DND-41 (cell line): ENCODE measurements around the gene SELL.
A peak's percentile ranks its signal among the peaks of the same experiment; 100 is the strongest.

Experiments
- ATAC-seq: fragments of 200-7000 bp; cut with Tn5 transposase; 3 replicates; pipeline ENCODE4 v1.9.1; 2021; ENCODE audit warnings: low read depth; ENCODE audit not compliant: insufficient read depth
- DNase-seq: peaks from one replicate; pipeline ENCODE4 v3.0.0-alpha.2; 2020
- H2AFZ ChIP-seq: 2 replicates; pipeline ENCODE4 v1.6.0; 2012; ENCODE audit warnings: low read depth, low read length
- H3K27ac ChIP-seq: 2 replicates; pipeline ENCODE4 v1.5.1; 2012; ENCODE audit warnings: low read length, inconsistent platforms
- H3K27me3 ChIP-seq: fragments of 200-600 bp; sonication (generic); 2 replicates; pipeline ENCODE4 v1.6.0; 2012; ENCODE audit warnings: low read length, mild to moderate bottlenecking, inconsistent platforms; ENCODE audit not compliant: insufficient read depth, poor library complexity
- H3K36me3 ChIP-seq: 2 replicates; pipeline ENCODE4 v1.5.1; 2012; ENCODE audit warnings: low read length, inconsistent platforms; ENCODE audit not compliant: insufficient read depth
- H3K4me1 ChIP-seq: 2 replicates; pipeline ENCODE4 v1.5.1; 2012; ENCODE audit warnings: mild to moderate bottlenecking, low read length; ENCODE audit not compliant: insufficient read depth
- H3K4me2 ChIP-seq: 2 replicates; pipeline ENCODE4 v1.6.0; 2012; ENCODE audit warnings: mild to moderate bottlenecking, moderate library complexity, low read length, inconsistent platforms; ENCODE audit not compliant: insufficient read depth
- H3K4me3 ChIP-seq, 2 experiments: fragments of 200-600 bp in 1 of 2; shearing (Covaris generic) in 1 of 2; 2 replicates each; pipeline ENCODE4 v1.5.1; 2012 to 2016; ENCODE audit warnings: inconsistent platforms in 2 of 2, low read length in 2 of 2, mild to moderate bottlenecking in 2 of 2, low read depth in 1 of 2, moderate library complexity in 1 of 2
- H3K79me2 ChIP-seq: 2 replicates; pipeline ENCODE4 v1.6.0; 2012; ENCODE audit warnings: low read length, inconsistent platforms; ENCODE audit not compliant: insufficient read depth
- H3K9ac ChIP-seq: 2 replicates; pipeline ENCODE4 v1.6.0; 2012; ENCODE audit warnings: low read depth, mild to moderate bottlenecking, inconsistent platforms, low read length, moderate library complexity
- H3K9me3 ChIP-seq: 2 replicates; pipeline ENCODE4 v1.5.1; 2012; ENCODE audit warnings: low read length, moderate library complexity, mild to moderate bottlenecking, inconsistent platforms; ENCODE audit not compliant: insufficient read depth, severe bottlenecking
- H4K20me1 ChIP-seq: 2 replicates; pipeline ENCODE4 v1.6.0; 2012; ENCODE audit warnings: low read length; ENCODE audit not compliant: insufficient read depth
- CTCF ChIP-seq: IDR thresholded peaks from 2 replicates; pipeline ENCODE4 v1.5.1; 2012; ENCODE audit warnings: borderline replicate concordance, low read length, moderate library complexity, mild to moderate bottlenecking; ENCODE audit not compliant: poor library complexity, severe bottlenecking; ENCODE audit errors: extremely low read depth
- EZH2 ChIP-seq: IDR thresholded peaks from 3 replicates; pipeline ENCODE4 v1.6.1; 2012; ENCODE audit warnings: borderline replicate concordance, low read depth, mild to moderate bottlenecking, moderate library complexity, low read length, inconsistent platforms; ENCODE audit not compliant: severe bottlenecking

The SELL gene

GRCh38 chr1:169653873-169654272 lies 57.5 kb downstream of the SELL start:
- Histone ChIP-seq H3K4me2 (no peak overlapping the region), H3K4me3 (no peak overlapping the region), H3K79me2 (no peaks in the 10 kb centered on the region), H3K27ac (no peak overlapping the region), H2AFZ (no peak overlapping the region), H3K36me3 (no peaks in the 10 kb centered on the region), H3K9ac (no peak overlapping the region), H4K20me1 (no peaks in the 10 kb centered on the region), H3K27me3 (no peaks in the 10 kb centered on the region), H3K9me3 (no peaks in the 10 kb centered on the region), H3K4me1 (peaks cover 21% of the 10 kb centered on the region)
- TF ChIP-seq EZH2: no peak
- TF ChIP-seq CTCF: no peak
- DNase-seq (no peak), ATAC-seq (no peak)

- no peaks in the 10 kb centered on the region for H3K79me2 ChIP-seq
- no peak overlapping the region for H3K27ac ChIP-seq
- TF ChIP-seq EZH2: no peak
- TF ChIP-seq CTCF: no peak
- H3K4me2 ChIP-seq: no peak overlapping the region
- no peak overlapping the region for H3K9ac ChIP-seq
- H2AFZ ChIP-seq: no peak overlapping the region
- H3K4me1 ChIP-seq: peaks cover 33% of the 10 kb centered on the region
- no peak overlapping the region for H3K4me3 ChIP-seq
- H4K20me1 ChIP-seq: no peaks in the 10 kb centered on the region
- DNase-seq (no peak), ATAC-seq (no peak)
- no peaks in the 10 kb centered on the region for H3K9me3 ChIP-seq
- no peaks in the 10 kb centered on the region for H3K36me3 ChIP-seq
- H3K27me3 ChIP-seq: no peaks in the 10 kb centered on the region
Observed at GRCh38 chr1:169651035-169651434, 60.4 kb downstream of the SELL start.

GRCh38 chr1:169650551-169650950 lies 60.9 kb downstream of the SELL start:
- TF ChIP-seq CTCF (no peak), EZH2 (no peak)
- no peak overlapping the region for H3K9ac ChIP-seq
- no peak for ATAC-seq

GRCh38 chr1:169648709-169649108 lies 62.7 kb downstream of the SELL start:
- peak overlapping the region; percentile 79 for H3K27ac ChIP-seq
- H4K20me1 ChIP-seq: no peaks in the 10 kb centered on the region
- no peak for DNase-seq
- no peaks in the 10 kb centered on the region for H3K9me3 ChIP-seq
- no peak overlapping the region for H3K9ac ChIP-seq
- H3K36me3 ChIP-seq: no peaks in the 10 kb centered on the region
- peaks cover 33% of the 10 kb centered on the region for H3K4me1 ChIP-seq
- ATAC-seq: peak; percentile 65
- H3K79me2 ChIP-seq: no peaks in the 10 kb centered on the region
- peak overlapping the region; percentile 33; the same call in 1 of the 2 replicates for H2AFZ ChIP-seq
- H3K4me2 ChIP-seq: no peak overlapping the region
- no peaks in the 10 kb centered on the region for H3K27me3 ChIP-seq
- TF ChIP-seq CTCF (no peak), EZH2 (no peak)
- no peak overlapping the region for H3K4me3 ChIP-seq

More at GRCh38 chr1:169650551-169650950, 60.9 kb downstream of the SELL start:
- no peak overlapping the region for H3K4me3 ChIP-seq
- H3K27me3 ChIP-seq: no peaks in the 10 kb centered on the region
- no peaks in the 10 kb centered on the region for H3K36me3 ChIP-seq
- H3K9me3 ChIP-seq: no peaks in the 10 kb centered on the region
- H3K27ac ChIP-seq: no peak overlapping the region
- DNase-seq: no peak
- H3K79me2 ChIP-seq: no peaks in the 10 kb centered on the region
- H4K20me1 ChIP-seq: no peaks in the 10 kb centered on the region
- peaks cover 33% of the 10 kb centered on the region for H3K4me1 ChIP-seq
- H3K4me2 ChIP-seq: no peak overlapping the region
- H2AFZ ChIP-seq: no peak overlapping the region
